GM19193 (cell line): ENCODE data around the gene IL4I1.

Experiments used
- POLR2A ChIP-seq: IDR thresholded peaks from 4 replicates; pipeline ENCODE4 v1.6.1; 2011; ENCODE audit not compliant: insufficient read depth, insufficient read length; ENCODE audit errors: extremely low read depth

Gene IL4I1

GRCh38 chr19:49927526-49928264 lies 31.0 kb upstream of the IL4I1 start:
- TF ChIP-seq POLR2A: no peak

- no peak for TF ChIP-seq POLR2A
These were observed 29.8 kb upstream of the IL4I1 start for GRCh38 chr19:49926515-49926914.

- no peak for TF ChIP-seq POLR2A
These were observed 28.8 kb upstream of the IL4I1 start for GRCh38 chr19:49925486-49925885.

GRCh38 chr19:49924004-49924880 lies 27.6 kb upstream of the IL4I1 start:
- TF ChIP-seq POLR2A: no peak

GRCh38 chr19:49923055-49924003 lies 26.6 kb upstream of the IL4I1 start:
- no peak for TF ChIP-seq POLR2A

- TF ChIP-seq POLR2A: no peak
These were observed 25.4 kb upstream of the IL4I1 start for GRCh38 chr19:49921871-49922795.

GRCh38 chr19:49920624-49921363 lies 24.1 kb upstream of the IL4I1 start:
- TF ChIP-seq POLR2A: no peak

- TF ChIP-seq POLR2A: no peak
These were observed 21.4 kb upstream of the IL4I1 start for GRCh38 chr19:49918089-49918488.

GRCh38 chr19:49916839-49917733 lies 20.4 kb upstream of the IL4I1 start:
- TF ChIP-seq POLR2A: no peak

- no peak for TF ChIP-seq POLR2A
These were observed 18.6 kb upstream of the IL4I1 start for GRCh38 chr19:49915271-49915670.

GRCh38 chr19:49913720-49914119 lies 17.0 kb upstream of the IL4I1 start:
- TF ChIP-seq POLR2A: no peak

GRCh38 chr19:49912965-49913685 lies 16.4 kb upstream of the IL4I1 start:
- peak; percentile 15 for TF ChIP-seq POLR2A
